GM12878 (cell line): ENCODE results near the gene GABPB2. TPM values are rescaled to one million over a fixed set of nuclear protein-coding genes. Genes with fewer than 3 reads are reported as not detected.

ENCODE experiments used
- ATAC-seq: fragments of 200-7000 bp; cut with Tn5 transposase; 3 replicates; pipeline ENCODE4 v1.9.1; 2020; ENCODE audit warnings: mild to moderate bottlenecking, moderate library complexity
- BruUV-seq: library from RNA; stranded (reverse); fragments of 400-500 nt; replicated peaks from 2 replicates; lab custom pipeline; 2021; lab: Mats Ljungman, UMichigan
- CTCF ChIA-PET: fragments of 300-600 bp; sonication (Branson Sonifier 250); formaldehyde crosslinking; extraction: SDS; loops from one replicate; lab custom pipeline; 2021; ENCODE audit warnings: inconsistent platforms; lab: Yijun Ruan, JAX
- POLR2A ChIA-PET: fragments of 350-600 bp; formaldehyde crosslinking; extraction: SDS; loops from one replicate; lab custom pipeline; 2021; ENCODE audit warnings: inconsistent platforms; lab: Charles Lee
- RAD21 ChIA-PET: fragments of 300-600 bp; sonication (Branson Sonifier 250); formaldehyde crosslinking; loops from one replicate; lab custom pipeline; 2023; ENCODE audit warnings: antibody characterized with exemption; ENCODE audit not compliant: unreplicated experiment; lab: Charles Lee
- SMC1A ChIA-PET: fragments of 300-600 bp; sonication (Branson Sonifier 250); formaldehyde crosslinking; loops from one replicate; lab custom pipeline; 2023; ENCODE audit not compliant: unreplicated experiment, uncharacterized antibody; lab: Charles Lee
- DNase-seq: peaks from one replicate; pipeline ENCODE4 v3.0.0-alpha.2; 2011; ENCODE audit warnings: low read depth, low spot score
- FAIRE-seq: peaks from 3 replicates; lab custom pipeline; 2011; peaks lifted over from hg19 to GRCh38; lab: Jason Lieb, UNC
- H2AFZ ChIP-seq: 2 replicates; pipeline ENCODE4 v1.6.0; 2011; ENCODE audit warnings: low read depth, low read length, control low read depth; ENCODE audit not compliant: control insufficient read depth
- H3K27ac ChIP-seq: 2 replicates; pipeline ENCODE4 v1.5.1; 2011; ENCODE audit warnings: control low read depth; ENCODE audit not compliant: control insufficient read depth, insufficient read depth
- H3K27me3 ChIP-seq, 2 experiments: replicated peaks in 1 of 2; 2 replicates each; pipeline versions ENCODE4 v1.6.0 to v1.6.1; 2011; ENCODE audit warnings: low read length in 1 of 2; ENCODE audit not compliant: control insufficient read depth in 2 of 2, insufficient read depth in 2 of 2
- H3K36me3 ChIP-seq, 2 experiments: 2 replicates each; pipeline ENCODE4 v1.5.1; 2011; ENCODE audit warnings: low read length in 1 of 2; ENCODE audit not compliant: control insufficient read depth in 2 of 2, insufficient read depth in 2 of 2
- H3K4me1 ChIP-seq: 2 replicates; pipeline ENCODE4 v1.6.1; 2011; ENCODE audit warnings: mild to moderate bottlenecking, low read length, moderate library complexity, mixed read lengths; ENCODE audit not compliant: control insufficient read depth, insufficient read depth
- H3K4me2 ChIP-seq: 2 replicates; pipeline ENCODE4 v1.6.0; 2011; ENCODE audit warnings: control low read depth; ENCODE audit not compliant: control insufficient read depth, insufficient read depth
- H3K4me3 ChIP-seq: fragments of 200-600 bp; sonication (generic); 2 replicates; pipeline ENCODE4 v1.5.1; 2016
- H3K79me2 ChIP-seq: 2 replicates; pipeline ENCODE4 v1.6.0; 2011; ENCODE audit warnings: low read length; ENCODE audit not compliant: control insufficient read depth, insufficient read depth
- H3K9ac ChIP-seq: 2 replicates; pipeline ENCODE4 v1.8.0; 2011; ENCODE audit warnings: low read length, control low read depth, mixed read lengths; ENCODE audit not compliant: control insufficient read depth, insufficient read depth
- H3K9me3 ChIP-seq: replicated peaks from 3 replicates; pipeline ENCODE4 v1.5.1; 2011; ENCODE audit warnings: mild to moderate bottlenecking, low read length; ENCODE audit not compliant: control insufficient read depth, insufficient read depth
- H4K20me1 ChIP-seq: 2 replicates; pipeline ENCODE4 v1.6.0; 2011; ENCODE audit not compliant: control insufficient read depth, insufficient read depth
- CBFB ChIP-seq: IDR thresholded peaks from 2 replicates; pipeline ENCODE4 v1.6.1; 2016; ENCODE audit warnings: antibody characterized with exemption, low read depth
- CEBPB ChIP-seq, 2 experiments: fragments of 150-350 bp in 1 of 2; IDR thresholded peaks; 2 replicates each; pipeline ENCODE4 v1.6.1; 2012 to 2014; ENCODE audit warnings: low read depth in 2 of 2, low read length in 2 of 2, borderline replicate concordance in 1 of 2, inconsistent platforms in 1 of 2
- CHD2 ChIP-seq: IDR thresholded peaks from 2 replicates; pipeline ENCODE4 v1.6.1; 2011; ENCODE audit warnings: low read depth, low read length, improper control_type of control experiment, borderline replicate concordance
- CREB1 ChIP-seq: IDR thresholded peaks from 2 replicates; pipeline ENCODE4 v1.6.1; 2012; ENCODE audit warnings: low read depth, mild to moderate bottlenecking, inconsistent platforms
- HDGF ChIP-seq: fragments of 450-650 bp; IDR thresholded peaks from 2 replicates; pipeline ENCODE4 v1.6.1; 2016; ENCODE audit warnings: antibody characterized with exemption
- KDM1A ChIP-seq: fragments of 200-600 bp; sonication (generic); IDR thresholded peaks from 2 replicates; pipeline ENCODE4 v1.6.1; 2016; ENCODE audit warnings: borderline replicate concordance
- MXI1 ChIP-seq: fragments of 150-350 bp; IDR thresholded peaks from 2 replicates; pipeline ENCODE4 v1.6.1; 2011; ENCODE audit warnings: low read depth, mild to moderate bottlenecking, inconsistent platforms, low read length, improper control_type of control experiment
- NR2C1 ChIP-seq: fragments of 450-650 bp; IDR thresholded peaks from 2 replicates; pipeline ENCODE4 v1.6.1; 2017; ENCODE audit warnings: antibody characterized with exemption, mild to moderate bottlenecking, moderate library complexity
- PAX8 ChIP-seq: fragments of 450-650 bp; IDR thresholded peaks from 2 replicates; pipeline ENCODE4 v1.6.1; 2017; ENCODE audit warnings: mild to moderate bottlenecking, moderate library complexity
- RAD21 ChIP-seq: IDR thresholded peaks from 2 replicates; pipeline ENCODE4 v1.6.1; 2011; ENCODE audit warnings: mild to moderate bottlenecking, low read depth, low read length, moderate library complexity; ENCODE audit not compliant: insufficient read depth
- RAD51 ChIP-seq: fragments of 450-650 bp; IDR thresholded peaks from 2 replicates; pipeline ENCODE4 v1.6.1; 2016; ENCODE audit warnings: moderate library complexity, mild to moderate bottlenecking, inconsistent platforms
- SIX5 ChIP-seq: IDR thresholded peaks from 2 replicates; pipeline ENCODE4 v1.6.1; 2011; ENCODE audit warnings: mild to moderate bottlenecking, low read depth, low read length, moderate library complexity; ENCODE audit not compliant: severe bottlenecking
- TCF3 ChIP-seq: IDR thresholded peaks from 2 replicates; pipeline ENCODE4 v1.6.1; 2012; ENCODE audit warnings: low read depth, mild to moderate bottlenecking, low read length, borderline replicate concordance; ENCODE audit not compliant: insufficient read depth
- in situ Hi-C: fragments of 300-500 bp; cut with MboI; formaldehyde crosslinking; loops from 9 replicates; pipeline ENCODE4 v1.14.3; 2018; ENCODE audit warnings: mixed read lengths
- intact Hi-C: fragments of 100-400 bp; cut with micrococcal nuclease; formaldehyde crosslinking; loops from one replicate; pipeline ENCODE4 v1.14.2; 2022; ENCODE audit not compliant: unreplicated experiment
- polyA plus RNA-seq, 11 experiments: library from polyadenylated mRNA; depleted of rRNA in 4 of 11; unstranded in 6 of 11; stranded (reverse) in 5 of 11; fragments of >200 nt; fragmentation: Nextera tagmentation in 4 of 11; fragmentation: Illumina TruSeq in 1 of 11; extraction: Ambion mirVana in 4 of 11; extraction: Trizol in 1 of 11; gene quantifications; 1 replicate in 1 of 11; 2 replicates in 10 of 11; pipeline versions ENCODE4 v1.2.1 to v1.2.3, GENCODE V29; 2011 to 2016; ENCODE audit warnings: inconsistent platforms in 2 of 11, missing spikeins in 2 of 11, low read depth in 1 of 11
- total RNA-seq, 4 experiments: library from RNA; depleted of rRNA in 3 of 4; stranded (reverse); fragments of >200 nt in 3 of 4; fragmentation: Illumina TruSeq in 1 of 4; extraction: Trizol in 1 of 4; gene quantifications; 2 replicates each; pipeline versions ENCODE4 v1.2.1 to v1.2.3, GENCODE V29; 2013 to 2021
- TF ChIP-seq, protein P1 (sequence below): IDR thresholded peaks from 2 replicates; pipeline ENCODE4 v1.6.1; 2012; ENCODE audit warnings: low read depth, low read length, improper control_type of control experiment
- TF ChIP-seq, protein P2 (sequence below): IDR thresholded peaks from 2 replicates; pipeline ENCODE4 v1.6.1; 2011; ENCODE audit warnings: borderline replicate concordance, low read depth, mild to moderate bottlenecking, moderate library complexity, low read length; ENCODE audit not compliant: insufficient read depth, poor library complexity, severe bottlenecking
- TF ChIP-seq, protein P3 (sequence below): fragments of 450-650 bp; IDR thresholded peaks from 2 replicates; pipeline ENCODE4 v1.6.1; 2016; ENCODE audit warnings: mild to moderate bottlenecking
- TF ChIP-seq, protein P4 (sequence below): fragments of 150-350 bp; IDR thresholded peaks from 2 replicates; pipeline ENCODE4 v1.6.1; 2014; ENCODE audit warnings: mild to moderate bottlenecking, low read depth, low read length

GABPB2 gene
- total and polyA plus RNA-seq, 10 of the 15 experiments (the other 5 are each of a cell fraction or from before 2014, with no cell fraction given), result 2.3 to 10.5 (median 6.9) TPM

GRCh38 chr1:151104630-151105029 lies 34.1 kb downstream of the GABPB2 start:
- CTCF ChIA-PET, result interaction anchor here (1.6 to 10.4 kb wide), 3 partner anchors 44 to 80 kb away, joined by 4 to 353 read pairs (median 5); partner anchors contain the start of genes MLLT11 and TNFAIP8L2
- RAD21 ChIA-PET, result interaction anchor here (11.3 kb wide), 1 partner anchor 51 kb away, joined by 198 read pairs; the partner anchor contains the start of gene TNFAIP8L2
- POLR2A ChIA-PET, result no interaction called here
- H3K9ac ChIP-seq, result no peak overlapping the region
- ATAC-seq, result no peak
- no peak overlapping the region for H3K4me3 ChIP-seq
- DNase-seq, result no peak
- H3K27ac ChIP-seq, result no peak overlapping the region
- H3K27me3 ChIP-seq, result no peaks in the 10 kb centered on the region
- H2AFZ ChIP-seq, result no peak overlapping the region
- FAIRE-seq, result no peak
- intact Hi-C loops (no loop called here), in situ Hi-C loops (no loop called here)
- no peaks in the 10 kb centered on the region for H3K79me2 ChIP-seq
- BruUV-seq, result no TSS peak
- H3K4me2 ChIP-seq, result no peak overlapping the region
- TF ChIP-seq CEBPB (IDR thresholded peaks at IDR 0.05; ENCODE audit: borderline replicate concordance in 1 of 2, low read depth in 2 of 2, low read length in 2 of 2) (no peak), SIX5 (no peak), HDGF (no peak), RAD51 (no peak), PAX8 (no peak), MXI1 (no peak), KDM1A (no peak), CHD2 (no peak), CREB1 (no peak), RAD21 (no peak), NR2C1 (no peak), TCF3 (no peak), CBFB (no peak)
- TF ChIP-seq, protein P1, sequence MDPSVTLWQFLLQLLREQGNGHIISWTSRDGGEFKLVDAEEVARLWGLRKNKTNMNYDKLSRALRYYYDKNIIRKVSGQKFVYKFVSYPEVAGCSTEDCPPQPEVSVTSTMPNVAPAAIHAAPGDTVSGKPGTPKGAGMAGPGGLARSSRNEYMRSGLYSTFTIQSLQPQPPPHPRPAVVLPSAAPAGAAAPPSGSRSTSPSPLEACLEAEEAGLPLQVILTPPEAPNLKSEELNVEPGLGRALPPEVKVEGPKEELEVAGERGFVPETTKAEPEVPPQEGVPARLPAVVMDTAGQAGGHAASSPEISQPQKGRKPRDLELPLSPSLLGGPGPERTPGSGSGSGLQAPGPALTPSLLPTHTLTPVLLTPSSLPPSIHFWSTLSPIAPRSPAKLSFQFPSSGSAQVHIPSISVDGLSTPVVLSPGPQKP, result no peak
- TF ChIP-seq, protein P2, sequence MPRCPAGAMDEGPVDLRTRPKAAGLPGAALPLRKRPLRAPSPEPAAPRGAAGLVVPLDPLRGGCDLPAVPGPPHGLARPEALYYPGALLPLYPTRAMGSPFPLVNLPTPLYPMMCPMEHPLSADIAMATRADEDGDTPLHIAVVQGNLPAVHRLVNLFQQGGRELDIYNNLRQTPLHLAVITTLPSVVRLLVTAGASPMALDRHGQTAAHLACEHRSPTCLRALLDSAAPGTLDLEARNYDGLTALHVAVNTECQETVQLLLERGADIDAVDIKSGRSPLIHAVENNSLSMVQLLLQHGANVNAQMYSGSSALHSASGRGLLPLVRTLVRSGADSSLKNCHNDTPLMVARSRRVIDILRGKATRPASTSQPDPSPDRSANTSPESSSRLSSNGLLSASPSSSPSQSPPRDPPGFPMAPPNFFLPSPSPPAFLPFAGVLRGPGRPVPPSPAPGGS, result no peak
- TF ChIP-seq, protein P3, sequence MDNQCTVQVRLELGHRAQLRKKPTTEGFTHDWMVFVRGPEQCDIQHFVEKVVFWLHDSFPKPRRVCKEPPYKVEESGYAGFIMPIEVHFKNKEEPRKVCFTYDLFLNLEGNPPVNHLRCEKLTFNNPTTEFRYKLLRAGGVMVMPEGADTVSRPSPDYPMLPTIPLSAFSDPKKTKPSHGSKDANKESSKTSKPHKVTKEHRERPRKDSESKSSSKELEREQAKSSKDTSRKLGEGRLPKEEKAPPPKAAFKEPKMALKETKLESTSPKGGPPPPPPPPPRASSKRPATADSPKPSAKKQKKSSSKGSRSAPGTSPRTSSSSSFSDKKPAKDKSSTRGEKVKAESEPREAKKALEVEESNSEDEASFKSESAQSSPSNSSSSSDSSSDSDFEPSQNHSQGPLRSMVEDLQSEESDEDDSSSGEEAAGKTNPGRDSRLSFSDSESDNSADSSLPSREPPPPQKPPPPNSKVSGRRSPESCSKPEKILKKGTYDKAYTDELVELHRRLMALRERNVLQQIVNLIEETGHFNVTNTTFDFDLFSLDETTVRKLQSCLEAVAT, result no peak
- TF ChIP-seq, protein P4, sequence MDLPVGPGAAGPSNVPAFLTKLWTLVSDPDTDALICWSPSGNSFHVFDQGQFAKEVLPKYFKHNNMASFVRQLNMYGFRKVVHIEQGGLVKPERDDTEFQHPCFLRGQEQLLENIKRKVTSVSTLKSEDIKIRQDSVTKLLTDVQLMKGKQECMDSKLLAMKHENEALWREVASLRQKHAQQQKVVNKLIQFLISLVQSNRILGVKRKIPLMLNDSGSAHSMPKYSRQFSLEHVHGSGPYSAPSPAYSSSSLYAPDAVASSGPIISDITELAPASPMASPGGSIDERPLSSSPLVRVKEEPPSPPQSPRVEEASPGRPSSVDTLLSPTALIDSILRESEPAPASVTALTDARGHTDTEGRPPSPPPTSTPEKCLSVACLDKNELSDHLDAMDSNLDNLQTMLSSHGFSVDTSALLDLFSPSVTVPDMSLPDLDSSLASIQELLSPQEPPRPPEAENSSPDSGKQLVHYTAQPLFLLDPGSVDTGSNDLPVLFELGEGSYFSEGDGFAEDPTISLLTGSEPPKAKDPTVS, result no peak
- SMC1A ChIA-PET, result interaction anchor here (1.1 to 13.2 kb wide), 2 partner anchors 8 to 53 kb away, joined by 3 to 282 read pairs; partner anchors contain the start of gene TNFAIP8L2
- no peaks in the 10 kb centered on the region for H3K9me3 ChIP-seq
- H4K20me1 ChIP-seq, result no peaks in the 10 kb centered on the region
- H3K4me1 ChIP-seq, result no peaks in the 10 kb centered on the region
- no peaks in the 10 kb centered on the region for H3K36me3 ChIP-seq
